Kidney epithelial cell (primary cell): ENCODE measurements around the gene PIP. TPM values are rescaled to one million over a fixed set of nuclear protein-coding genes. Genes with fewer than 3 reads are reported as not detected.
"Not testable (repeated sequence)": the region's sequence is repeated elsewhere in the genome, so short reads cannot be mapped to it uniquely, and the experiment has no call there.

Source experiments
- DNase-seq: peaks from one replicate; pipeline ENCODE4 v3.0.0-alpha.2; 2010; ENCODE audit warnings: low read depth
- H3K27me3 ChIP-seq: 2 replicates; pipeline ENCODE4 v1.6.0; 2011; ENCODE audit warnings: low read length; ENCODE audit not compliant: control insufficient read depth, insufficient read depth
- H3K36me3 ChIP-seq: 2 replicates; pipeline ENCODE4 v1.5.1; 2011; ENCODE audit warnings: low read length; ENCODE audit not compliant: control insufficient read depth, insufficient read depth
- H3K4me3 ChIP-seq: 2 replicates; pipeline ENCODE4 v1.5.1; 2011; ENCODE audit warnings: low read depth, mild to moderate bottlenecking, control low read depth, low read length
- total RNA-seq: library from RNA; depleted of rRNA; stranded (reverse); fragments of >200 nt; gene quantifications from 2 replicates; pipeline ENCODE4 v1.2.3, GENCODE V29; 2015
- TF ChIP-seq, protein P1 (sequence below): IDR thresholded peaks from 2 replicates; pipeline ENCODE4 v1.5.1; 2011; ENCODE audit warnings: mild to moderate bottlenecking, moderate library complexity, low read length, control low read depth, inconsistent platforms; ENCODE audit not compliant: insufficient read depth, poor library complexity, severe bottlenecking

Gene PIP, protein sequence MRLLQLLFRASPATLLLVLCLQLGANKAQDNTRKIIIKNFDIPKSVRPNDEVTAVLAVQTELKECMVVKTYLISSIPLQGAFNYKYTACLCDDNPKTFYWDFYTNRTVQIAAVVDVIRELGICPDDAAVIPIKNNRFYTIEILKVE
- not detected in 2 replicates for total RNA-seq

DNA sequence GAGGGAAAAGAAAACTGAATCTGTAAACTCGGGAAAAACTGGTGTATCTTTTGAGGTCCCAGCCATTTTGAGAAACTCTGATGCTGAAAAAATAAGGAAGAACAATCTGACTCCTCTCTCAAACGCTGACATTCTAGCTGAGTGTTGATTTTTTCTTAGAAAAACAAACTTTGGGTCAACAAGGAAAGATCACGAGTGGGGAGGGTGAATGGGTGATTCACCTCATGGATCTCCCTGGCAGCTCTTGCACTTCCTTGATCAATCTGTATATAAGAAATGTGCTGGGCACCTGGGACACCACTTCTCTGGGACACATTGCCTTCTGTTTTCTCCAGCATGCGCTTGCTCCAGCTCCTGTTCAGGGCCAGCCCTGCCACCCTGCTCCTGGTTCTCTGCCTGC lies at the start of gene PIP:
PIP (plus strand) TSS at position 297 of the 400 bp plus-strand sequence; CDS start at position 337, 40 bp downstream.
- TF ChIP-seq, protein P1, sequence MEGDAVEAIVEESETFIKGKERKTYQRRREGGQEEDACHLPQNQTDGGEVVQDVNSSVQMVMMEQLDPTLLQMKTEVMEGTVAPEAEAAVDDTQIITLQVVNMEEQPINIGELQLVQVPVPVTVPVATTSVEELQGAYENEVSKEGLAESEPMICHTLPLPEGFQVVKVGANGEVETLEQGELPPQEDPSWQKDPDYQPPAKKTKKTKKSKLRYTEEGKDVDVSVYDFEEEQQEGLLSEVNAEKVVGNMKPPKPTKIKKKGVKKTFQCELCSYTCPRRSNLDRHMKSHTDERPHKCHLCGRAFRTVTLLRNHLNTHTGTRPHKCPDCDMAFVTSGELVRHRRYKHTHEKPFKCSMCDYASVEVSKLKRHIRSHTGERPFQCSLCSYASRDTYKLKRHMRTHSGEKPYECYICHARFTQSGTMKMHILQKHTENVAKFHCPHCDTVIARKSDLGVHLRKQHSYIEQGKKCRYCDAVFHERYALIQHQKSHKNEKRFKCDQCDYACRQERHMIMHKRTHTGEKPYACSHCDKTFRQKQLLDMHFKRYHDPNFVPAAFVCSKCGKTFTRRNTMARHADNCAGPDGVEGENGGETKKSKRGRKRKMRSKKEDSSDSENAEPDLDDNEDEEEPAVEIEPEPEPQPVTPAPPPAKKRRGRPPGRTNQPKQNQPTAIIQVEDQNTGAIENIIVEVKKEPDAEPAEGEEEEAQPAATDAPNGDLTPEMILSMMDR, result no peak
- no peaks in the 10 kb centered on the region for H3K27me3 ChIP-seq
- H3K36me3 ChIP-seq, result no peaks in the 10 kb centered on the region
- DNase-seq, result no peak
- H3K4me3 ChIP-seq, result no peak within 1 kb of the TSS

DNA sequence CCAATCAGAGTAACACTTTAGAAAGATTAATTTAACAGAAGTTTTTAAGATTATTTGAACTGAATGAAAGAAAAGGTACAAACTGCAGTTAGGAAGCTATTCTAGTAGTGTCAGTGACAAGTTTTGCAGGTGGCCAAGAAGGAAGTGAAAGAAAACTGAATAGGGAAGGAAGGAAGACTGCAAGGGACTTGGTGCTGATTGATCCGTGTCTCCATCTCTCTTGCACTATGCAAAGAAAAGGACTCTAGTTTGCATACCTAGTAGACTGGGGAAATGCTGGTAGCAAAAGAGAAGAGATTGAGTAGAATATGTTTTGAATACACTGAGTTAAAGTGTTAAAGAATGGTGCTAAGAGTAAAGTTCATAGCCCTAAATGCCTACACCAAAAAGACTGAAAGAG lies 46.8 kb upstream of the PIP start:
- H3K27me3 ChIP-seq, result no peaks in the 10 kb centered on the region
- no peak for DNase-seq
- no peak overlapping the region for H3K4me3 ChIP-seq
- no peaks in the 10 kb centered on the region for H3K36me3 ChIP-seq
- TF ChIP-seq, protein P1, result no peak

- not testable (repeated sequence) for H3K27me3 ChIP-seq, H3K4me3 ChIP-seq, DNase-seq
These were observed 46.3 kb upstream of the PIP start for GRCh38 chr7:143085610-143086009.

DNA sequence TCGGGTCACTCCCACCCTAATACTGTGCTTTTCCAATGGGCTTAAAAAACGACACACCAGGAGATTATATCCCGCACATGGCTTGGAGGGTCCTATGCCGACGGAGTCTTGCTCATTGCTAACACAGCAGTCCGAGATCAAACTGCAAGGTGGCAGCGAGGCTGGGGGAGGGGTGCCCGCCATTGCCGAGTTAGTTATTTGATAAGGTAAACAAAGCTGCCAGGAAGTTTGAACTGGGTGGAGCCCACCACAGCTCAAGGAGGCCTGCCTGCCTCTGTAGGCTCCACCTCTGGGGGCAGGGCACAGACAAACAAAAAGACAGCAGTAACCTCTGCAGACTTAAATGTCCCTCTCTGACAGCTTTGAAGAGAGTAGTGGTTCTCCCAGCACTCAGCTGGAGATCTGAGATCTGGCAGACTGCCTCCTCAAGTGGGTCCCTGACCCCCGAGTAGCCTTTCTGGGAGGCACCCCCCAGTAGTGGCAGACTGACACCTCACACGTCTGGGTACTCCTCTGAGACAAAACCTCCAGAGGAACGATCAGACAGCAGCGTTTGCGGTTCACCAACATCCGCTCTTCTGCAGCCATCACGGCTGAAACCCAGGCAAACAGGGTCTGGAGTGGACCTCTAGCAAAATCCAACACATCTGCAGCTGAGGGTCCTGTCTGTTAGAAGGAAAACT lies 43.2 kb upstream of the PIP start:
- not testable (repeated sequence) for H3K36me3 ChIP-seq, H3K4me3 ChIP-seq, H3K27me3 ChIP-seq, DNase-seq

More at GRCh38 chr7:143085610-143086009, 46.3 kb upstream of the PIP start:
- not testable (repeated sequence) for H3K36me3 ChIP-seq

DNA sequence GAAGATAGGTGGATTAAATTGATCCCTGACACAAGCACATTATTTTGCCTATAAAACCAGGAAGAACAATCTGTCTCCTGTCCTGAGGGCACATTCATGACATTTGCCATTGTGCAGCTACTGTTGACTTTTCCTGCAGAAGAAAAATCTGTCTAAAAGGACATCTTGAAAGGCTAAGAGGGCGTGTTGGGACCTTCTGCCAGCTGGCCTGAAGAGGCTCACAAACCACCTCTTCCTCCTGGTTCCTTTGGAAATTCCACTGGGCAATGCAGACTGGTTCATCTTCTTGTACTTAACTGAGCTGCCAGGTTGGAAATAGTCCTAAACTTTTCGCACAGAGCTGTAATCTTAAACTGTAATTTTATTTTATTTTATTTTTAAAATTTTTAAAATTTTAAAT lies 35.7 kb upstream of the PIP start:
- TF ChIP-seq, protein P1, result no peak
- Histone ChIP-seq H3K36me3 (no peaks in the 10 kb centered on the region), H3K4me3 (no peak overlapping the region), H3K27me3 (no peaks in the 10 kb centered on the region)
- DNase-seq, result no peak

DNA sequence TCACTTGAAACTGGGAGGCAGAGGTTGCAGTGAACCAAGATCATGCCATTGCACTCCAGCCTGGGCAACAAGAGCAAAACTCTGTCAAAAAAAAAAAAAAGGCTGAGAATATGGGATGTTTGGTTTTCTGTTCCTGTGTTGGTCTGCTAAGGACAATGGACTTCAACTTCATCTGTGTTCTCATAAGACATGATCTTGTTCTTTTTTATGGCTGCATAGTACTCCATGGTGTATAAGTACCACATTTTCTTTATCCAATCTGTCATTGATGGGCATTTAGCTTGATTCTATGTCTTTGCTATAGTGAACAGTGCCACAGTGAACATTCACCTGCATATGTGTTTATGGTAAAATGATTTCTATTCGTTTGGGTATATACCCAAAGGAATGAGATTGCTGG lies 32.3 kb upstream of the PIP start:
- not testable (repeated sequence) for H3K36me3 ChIP-seq, DNase-seq, H3K4me3 ChIP-seq, H3K27me3 ChIP-seq

DNA sequence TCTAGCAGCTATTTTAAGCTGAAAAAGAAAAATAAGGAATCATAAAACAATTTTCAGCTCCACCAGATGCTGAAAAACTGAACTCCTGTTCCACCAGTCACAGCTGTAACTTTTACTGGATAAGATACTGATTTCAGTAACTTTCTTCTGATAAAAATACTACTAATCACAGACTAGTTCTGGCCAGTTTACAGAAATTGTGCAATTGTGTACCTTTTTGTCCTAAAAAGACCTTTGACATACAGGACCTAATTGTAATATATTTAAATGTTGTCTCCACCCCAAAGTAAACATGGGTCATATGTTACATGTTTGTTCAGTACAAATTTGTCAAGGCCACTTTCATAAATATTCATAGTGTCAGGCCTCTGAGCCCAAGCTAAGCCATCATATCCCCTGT lies 27.1 kb upstream of the PIP start:
- TF ChIP-seq, protein P1, result no peak
- DNase-seq, result no peak
- Histone ChIP-seq H3K27me3 (no peaks in the 10 kb centered on the region), H3K4me3 (no peak overlapping the region), H3K36me3 (no peaks in the 10 kb centered on the region)

DNA sequence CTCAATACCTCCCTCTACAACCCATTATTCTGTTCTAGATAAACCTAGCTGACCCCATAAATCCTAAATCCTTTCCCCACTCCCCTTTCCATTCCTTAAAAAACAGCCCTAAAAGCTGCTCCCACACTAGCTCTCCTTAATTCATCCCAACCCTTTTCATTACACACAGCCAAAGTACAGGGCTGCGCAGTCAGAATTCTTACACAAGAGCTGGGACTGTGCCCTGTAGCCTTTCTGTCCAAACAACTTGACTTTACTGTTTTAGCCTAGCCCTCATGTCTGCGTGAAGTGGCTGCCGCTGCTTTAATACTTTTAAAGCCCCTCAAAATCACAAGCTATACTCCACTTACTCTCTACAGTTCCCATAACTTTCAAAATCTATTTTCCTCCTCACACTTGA lies 23.9 kb upstream of the PIP start:
- H3K27me3 ChIP-seq, H3K4me3 ChIP-seq, DNase-seq, H3K36me3 ChIP-seq: not testable (repeated sequence)
